Neural progenitor cell (in vitro differentiated cells): Measurements from ENCODE around the gene B3GALT5.

Experiments
- EZH2 ChIP-seq: fragments of 200-600 bp; sonication (generic); IDR thresholded peaks from 2 replicates; pipeline ENCODE4 v1.6.1; 2017; ENCODE audit warnings: antibody characterized with exemption, mild to moderate bottlenecking, moderate library complexity
- EZH2phosphoT487 ChIP-seq: fragments of 200-600 bp; sonication (generic); IDR thresholded peaks from 2 replicates; pipeline ENCODE4 v1.6.1; 2017; ENCODE audit warnings: antibody characterized with exemption
- TF ChIP-seq, protein P1 (sequence below): fragments of 200-600 bp; sonication (generic); IDR thresholded peaks from 2 replicates; pipeline ENCODE4 v1.5.1; 2017; ENCODE audit warnings: antibody characterized with exemption, mild to moderate bottlenecking

DNA sequence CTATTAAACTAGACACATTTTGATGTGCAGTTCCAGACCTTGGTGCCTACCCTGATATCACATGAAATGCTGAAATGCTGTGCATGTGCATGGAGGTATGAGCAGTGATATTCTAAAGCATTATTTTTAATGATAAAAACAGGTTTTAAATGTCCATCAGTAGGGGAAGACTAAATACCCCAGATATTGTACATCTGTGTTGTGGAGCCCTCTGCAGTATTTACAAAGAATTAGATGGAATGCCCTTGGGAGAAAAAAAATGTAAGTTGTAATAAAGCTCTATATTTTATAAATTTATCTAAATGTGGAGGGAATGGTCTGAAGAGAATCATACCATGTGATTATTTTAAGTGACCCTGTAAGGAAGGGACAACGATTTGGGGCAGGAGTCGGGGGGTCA, 93.1 kb downstream of the B3GALT5 start:
- TF ChIP-seq, protein P1, sequence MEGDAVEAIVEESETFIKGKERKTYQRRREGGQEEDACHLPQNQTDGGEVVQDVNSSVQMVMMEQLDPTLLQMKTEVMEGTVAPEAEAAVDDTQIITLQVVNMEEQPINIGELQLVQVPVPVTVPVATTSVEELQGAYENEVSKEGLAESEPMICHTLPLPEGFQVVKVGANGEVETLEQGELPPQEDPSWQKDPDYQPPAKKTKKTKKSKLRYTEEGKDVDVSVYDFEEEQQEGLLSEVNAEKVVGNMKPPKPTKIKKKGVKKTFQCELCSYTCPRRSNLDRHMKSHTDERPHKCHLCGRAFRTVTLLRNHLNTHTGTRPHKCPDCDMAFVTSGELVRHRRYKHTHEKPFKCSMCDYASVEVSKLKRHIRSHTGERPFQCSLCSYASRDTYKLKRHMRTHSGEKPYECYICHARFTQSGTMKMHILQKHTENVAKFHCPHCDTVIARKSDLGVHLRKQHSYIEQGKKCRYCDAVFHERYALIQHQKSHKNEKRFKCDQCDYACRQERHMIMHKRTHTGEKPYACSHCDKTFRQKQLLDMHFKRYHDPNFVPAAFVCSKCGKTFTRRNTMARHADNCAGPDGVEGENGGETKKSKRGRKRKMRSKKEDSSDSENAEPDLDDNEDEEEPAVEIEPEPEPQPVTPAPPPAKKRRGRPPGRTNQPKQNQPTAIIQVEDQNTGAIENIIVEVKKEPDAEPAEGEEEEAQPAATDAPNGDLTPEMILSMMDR = no peak
- TF ChIP-seq EZH2phosphoT487 = no peak
- no peak for TF ChIP-seq EZH2
